ENCODE data around the gene SMIM15.

DNA sequence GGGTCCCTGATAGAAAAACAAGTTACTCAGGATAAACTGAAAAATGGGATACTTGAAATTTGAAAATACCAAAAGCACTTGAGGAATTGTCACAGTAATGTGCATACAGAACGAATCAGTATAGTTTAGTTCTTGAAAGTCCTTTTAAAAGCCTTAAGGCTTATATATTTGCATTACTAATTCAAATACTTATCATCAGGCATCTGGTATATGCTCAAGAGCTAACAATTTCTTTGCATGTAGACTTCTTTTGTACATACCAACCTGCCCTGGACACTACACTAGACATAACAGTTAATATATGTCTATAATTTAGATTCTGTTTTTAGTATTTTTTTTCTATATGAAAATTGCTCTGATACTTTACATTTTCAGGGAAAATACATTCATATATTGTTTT, 43.2 kb downstream of the SMIM15 start:
- TF ChIP-seq POLR2A (IDR thresholded peaks at IDR 0.05; ENCODE audit: extremely low read depth, insufficient read length): no peak
- TF ChIP-seq, protein P1, sequence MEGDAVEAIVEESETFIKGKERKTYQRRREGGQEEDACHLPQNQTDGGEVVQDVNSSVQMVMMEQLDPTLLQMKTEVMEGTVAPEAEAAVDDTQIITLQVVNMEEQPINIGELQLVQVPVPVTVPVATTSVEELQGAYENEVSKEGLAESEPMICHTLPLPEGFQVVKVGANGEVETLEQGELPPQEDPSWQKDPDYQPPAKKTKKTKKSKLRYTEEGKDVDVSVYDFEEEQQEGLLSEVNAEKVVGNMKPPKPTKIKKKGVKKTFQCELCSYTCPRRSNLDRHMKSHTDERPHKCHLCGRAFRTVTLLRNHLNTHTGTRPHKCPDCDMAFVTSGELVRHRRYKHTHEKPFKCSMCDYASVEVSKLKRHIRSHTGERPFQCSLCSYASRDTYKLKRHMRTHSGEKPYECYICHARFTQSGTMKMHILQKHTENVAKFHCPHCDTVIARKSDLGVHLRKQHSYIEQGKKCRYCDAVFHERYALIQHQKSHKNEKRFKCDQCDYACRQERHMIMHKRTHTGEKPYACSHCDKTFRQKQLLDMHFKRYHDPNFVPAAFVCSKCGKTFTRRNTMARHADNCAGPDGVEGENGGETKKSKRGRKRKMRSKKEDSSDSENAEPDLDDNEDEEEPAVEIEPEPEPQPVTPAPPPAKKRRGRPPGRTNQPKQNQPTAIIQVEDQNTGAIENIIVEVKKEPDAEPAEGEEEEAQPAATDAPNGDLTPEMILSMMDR (IDR thresholded peaks at IDR 0.05; ENCODE audit: low read depth, low read length): no peak
- no peak for TF ChIP-seq MYC (IDR thresholded peaks at IDR 0.05; ENCODE audit: low read depth, low read length)
